NCI-H345 (cell line): ENCODE data around the gene PPP2R5C.

Experiments
- DNase-seq: peaks from one replicate; lab custom pipeline; 2025; lab: John Stamatoyannopoulos, UW

Gene PPP2R5C

DNA sequence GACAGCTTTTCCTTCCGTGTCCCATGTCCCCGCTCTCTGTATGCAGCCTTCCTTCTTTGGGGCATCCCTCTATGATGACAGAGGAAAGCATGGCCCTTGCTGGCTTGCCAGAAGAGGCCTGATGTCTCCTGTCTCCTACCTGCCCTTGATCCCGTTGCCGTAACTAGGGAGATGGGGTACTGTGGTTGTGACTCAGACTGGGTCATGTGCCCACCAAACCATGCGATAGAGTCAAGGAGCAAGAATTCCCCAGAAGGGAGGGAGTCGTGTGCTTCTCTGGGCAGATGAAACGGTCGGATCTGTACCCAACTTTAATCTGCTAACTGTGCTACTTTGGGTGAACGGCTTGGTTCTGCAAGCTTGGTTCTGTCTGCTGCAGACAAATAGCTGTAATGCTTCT lies 103.8 kb downstream of the PPP2R5C start:
- DNase-seq, result no peak

DNA sequence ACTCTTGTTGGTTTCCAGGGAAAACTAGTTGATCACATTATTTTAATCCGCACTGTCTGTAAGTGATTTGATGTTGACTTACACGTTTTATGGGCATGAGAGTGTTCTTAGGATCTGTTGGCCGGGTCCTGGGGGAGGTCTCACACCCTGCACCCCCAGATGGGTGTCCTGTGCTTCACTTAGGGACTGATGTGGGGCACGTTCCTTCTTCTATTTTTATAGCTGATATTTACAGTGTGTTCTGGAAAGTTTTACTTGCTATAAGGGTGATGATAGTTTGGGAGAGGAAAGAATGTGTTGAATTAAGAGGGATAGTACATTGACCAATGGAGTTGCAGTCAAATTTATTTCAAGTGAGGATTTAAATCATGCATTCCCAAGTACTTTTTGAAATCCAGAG lies 106.3 kb downstream of the PPP2R5C start:
- DNase-seq, result no peak

DNA sequence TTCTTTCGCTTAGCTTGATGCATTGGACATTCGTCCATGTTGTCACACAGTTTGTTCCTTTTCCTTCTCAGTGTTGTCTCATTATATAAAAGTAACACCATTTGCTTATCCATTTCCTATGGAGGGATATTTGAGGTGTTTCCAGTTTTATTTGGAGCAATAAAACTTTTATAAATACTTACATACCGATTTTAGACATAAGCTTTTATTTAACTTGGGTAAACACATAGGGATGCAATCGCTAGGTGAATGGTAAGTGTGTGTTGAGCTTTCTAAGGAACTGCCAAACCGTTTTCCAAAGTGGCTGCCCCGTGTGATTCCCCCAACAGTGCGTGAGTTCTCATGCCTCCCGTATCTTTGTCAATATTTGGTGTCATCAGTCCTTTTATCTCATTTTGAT lies 107.7 kb downstream of the PPP2R5C start:
- DNase-seq, result no peak

DNA sequence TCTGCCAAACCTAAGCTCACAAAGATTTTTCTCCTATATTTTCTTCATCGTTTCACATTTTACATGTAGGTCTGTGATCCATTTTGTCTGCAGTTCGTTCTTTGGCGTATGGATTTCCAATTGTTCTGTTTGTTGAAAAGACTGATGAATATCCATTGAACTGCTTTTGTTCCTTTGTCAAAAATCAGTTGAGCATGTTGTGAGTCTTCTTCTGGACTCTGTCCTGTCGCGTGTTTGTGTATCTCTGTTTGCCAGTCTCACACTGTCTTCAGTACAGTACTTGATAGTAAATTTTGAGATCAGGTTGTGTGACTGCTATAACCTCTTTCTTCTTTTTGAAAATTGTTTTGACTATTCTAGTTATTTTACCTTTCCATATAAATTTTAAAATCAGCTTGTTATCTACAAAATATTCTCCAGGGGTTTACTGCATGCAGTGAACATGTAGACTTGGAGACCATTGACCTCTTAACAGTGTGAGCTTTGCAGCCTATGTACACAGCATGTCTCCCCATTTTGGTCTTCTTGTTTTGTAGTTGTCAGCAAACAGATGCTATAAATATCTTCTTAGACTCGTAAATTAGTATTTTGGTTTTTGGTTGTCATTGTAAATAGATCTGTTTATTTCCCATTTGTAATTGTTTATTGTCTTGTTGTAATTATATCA lies 108.9 kb downstream of the PPP2R5C start:
- no peak for DNase-seq

DNA sequence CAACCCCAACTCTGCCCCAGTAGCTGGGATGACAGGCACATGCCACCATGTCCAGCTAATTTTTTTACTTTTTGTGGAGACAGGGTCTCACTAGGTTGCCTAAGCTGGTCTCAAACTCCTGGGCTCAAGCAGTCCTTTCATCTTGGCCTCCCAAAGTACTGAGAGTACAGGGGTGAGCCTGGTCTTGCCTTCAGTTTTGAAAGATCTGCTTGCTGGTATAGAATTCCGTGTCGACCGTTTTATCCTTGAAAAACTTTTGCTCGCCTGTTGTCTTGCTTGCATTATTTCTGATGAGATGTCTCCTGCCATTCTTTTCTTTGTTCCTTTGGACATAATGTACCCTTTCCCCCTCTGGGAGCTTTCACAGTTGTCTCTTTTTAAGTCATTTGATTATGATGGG lies 110.8 kb downstream of the PPP2R5C start:
- no peak for DNase-seq

DNA sequence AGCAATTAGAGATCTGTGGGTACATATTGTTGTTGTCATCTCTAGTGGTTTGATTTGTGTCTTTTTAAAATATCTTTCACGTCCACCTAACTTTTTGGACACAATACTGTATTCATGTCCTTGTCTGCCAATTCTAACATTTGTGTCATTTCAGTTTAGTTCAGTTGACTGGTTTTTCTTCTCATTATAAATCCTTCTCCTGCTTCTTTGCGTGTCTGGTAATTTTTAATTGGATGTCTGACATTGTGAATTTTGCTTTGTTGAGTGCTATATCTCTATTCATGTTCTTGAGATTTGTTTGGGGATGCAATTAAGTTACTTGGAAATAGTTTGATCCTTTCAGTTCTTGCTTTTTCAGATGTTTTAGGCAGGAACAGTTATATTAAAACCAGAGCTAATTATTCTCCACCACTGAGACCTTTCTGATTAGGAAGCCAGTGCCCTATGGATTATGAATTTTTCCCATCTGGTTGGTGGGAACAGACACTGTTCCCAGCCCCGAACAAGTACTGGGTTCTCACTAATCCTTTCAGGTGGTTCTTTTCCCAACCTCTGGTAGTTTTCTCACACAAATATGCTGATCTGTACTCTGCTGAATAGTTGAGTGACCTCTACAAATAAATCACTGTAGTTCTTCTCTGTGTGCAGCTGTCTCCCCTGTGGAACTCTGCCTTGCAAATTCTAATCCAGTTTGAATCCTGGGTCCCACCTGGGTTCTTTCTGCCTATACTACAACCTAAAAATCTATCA lies 111.7 kb downstream of the PPP2R5C start:
- DNase-seq, result no peak

DNA sequence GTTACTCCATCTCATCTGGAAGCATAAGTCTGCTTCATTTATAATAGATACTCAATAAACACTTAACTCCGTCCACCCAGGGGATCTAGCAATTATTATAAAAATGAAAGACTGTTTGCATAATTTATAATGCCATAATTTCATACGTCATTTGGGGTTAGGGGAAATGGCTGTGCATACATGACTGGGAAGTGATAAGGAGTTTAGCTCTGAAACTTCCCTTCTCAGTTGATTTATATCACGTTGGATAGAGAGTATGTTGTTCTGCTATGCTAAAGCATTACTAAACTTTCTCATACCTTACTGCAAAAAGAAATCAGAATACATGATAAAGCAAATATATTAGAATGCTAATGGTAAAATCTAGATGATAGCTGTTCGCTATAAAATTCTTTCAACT lies 112.5 kb downstream of the PPP2R5C start:
- DNase-seq, result no peak

DNA sequence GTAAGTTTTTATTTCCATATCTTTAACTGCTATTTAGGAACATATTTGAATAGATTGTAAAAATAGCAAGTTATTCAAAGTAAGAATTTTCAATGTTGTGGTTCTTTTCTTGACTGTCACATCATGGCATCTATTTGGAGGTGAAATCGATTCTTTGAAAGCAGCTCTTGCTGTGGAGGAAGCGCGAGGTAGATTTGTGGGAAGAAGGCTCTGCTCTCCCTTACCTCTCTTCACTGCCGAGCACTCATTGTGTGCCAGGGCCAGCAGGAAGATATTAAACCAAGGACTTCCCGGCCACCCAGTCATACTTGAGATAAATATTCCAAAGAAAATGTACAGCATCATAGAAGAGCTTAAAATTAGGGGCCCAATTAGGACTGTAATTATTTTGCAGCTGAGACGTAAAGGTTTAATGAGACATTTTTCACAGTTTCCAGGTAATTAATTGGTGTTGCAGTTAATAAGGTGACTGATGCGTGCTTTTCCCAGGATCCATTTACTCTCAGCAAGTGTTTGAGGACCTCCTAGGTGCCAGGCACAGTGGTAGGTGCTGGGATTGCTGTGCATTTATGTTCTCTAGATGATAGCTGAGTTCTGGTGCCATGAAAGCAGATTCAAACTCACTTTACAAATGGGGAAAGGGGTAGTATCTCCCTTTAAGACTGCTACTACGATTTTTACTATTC lies 113.7 kb downstream of the PPP2R5C start:
- no peak for DNase-seq

DNA sequence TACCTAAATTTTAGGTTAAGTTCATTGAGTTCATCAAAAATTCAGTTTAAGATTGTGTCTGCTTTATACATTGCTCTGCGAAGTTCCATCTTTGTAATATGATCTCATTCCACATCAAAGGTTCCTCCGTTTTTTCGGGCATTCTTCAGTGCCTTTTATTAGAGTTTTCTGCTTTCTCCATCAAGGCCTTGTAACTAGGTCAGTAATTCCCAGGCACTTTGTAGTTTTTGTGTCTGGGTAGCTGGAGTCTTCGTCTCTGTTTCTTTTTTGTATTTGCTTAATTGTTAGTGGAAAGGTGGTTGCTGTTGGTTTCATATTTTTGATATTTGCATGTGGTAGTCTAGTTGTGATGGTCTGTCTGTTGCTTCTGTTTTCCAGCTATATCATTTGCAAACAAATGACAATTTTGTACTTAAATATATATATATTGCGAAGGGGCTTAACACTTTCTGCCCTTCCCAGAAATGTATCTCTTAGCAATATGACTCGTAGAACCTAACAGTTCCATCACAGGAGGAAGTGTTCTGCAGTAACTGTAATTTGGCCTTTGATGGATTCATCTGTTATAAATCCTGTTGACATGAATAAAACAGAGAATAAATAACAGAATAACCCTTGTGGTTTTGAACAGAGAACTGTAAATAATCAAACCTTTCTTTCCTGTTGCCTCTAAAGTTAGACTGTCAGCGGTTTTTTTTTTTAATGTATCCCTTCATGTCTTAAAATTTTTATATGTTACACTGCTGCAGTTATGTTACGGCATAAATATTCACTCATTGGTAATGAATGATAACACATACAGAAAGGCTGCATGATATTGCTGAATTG lies 114.4 kb downstream of the PPP2R5C start:
- DNase-seq, result no peak

DNA sequence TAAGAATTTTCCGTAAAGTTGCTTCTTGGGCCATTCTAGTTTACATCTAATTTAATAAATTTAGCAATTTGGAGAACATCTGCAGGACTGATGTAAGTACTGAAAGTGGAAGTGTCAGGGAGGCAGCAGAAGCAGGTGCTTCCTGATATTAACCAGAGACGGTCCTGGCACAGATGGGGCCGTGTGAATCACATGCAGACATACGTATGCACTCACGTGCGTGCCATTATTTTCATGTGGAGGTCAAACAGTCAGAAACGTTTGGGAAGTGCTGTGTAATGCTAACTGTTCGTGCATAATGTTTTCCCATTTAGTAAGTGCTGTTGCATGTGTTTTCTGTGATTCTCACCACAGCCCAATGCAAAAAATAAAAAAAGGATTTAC lies 115.0 kb downstream of the PPP2R5C start:
- DNase-seq, result no peak

DNA sequence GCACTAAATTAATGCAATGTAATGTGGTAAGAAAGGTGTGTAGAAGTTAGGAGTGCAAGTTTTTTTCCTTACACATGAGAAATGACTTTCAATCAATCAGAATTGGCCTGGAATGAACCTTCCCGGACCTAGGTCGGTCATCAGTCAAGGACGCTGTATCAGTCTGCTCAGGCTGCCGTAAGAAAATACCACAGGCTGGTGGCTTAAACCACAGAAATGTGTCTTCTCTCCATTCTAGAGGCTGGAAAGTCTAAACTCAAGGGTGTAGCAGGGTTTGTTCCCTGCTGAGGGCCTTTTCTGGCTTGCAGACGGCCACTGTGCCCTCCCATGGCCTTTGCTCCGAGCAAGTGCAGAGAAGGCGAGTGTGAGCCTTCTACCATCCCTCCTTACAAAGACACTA lies 116.3 kb downstream of the PPP2R5C start:
- no peak for DNase-seq

DNA sequence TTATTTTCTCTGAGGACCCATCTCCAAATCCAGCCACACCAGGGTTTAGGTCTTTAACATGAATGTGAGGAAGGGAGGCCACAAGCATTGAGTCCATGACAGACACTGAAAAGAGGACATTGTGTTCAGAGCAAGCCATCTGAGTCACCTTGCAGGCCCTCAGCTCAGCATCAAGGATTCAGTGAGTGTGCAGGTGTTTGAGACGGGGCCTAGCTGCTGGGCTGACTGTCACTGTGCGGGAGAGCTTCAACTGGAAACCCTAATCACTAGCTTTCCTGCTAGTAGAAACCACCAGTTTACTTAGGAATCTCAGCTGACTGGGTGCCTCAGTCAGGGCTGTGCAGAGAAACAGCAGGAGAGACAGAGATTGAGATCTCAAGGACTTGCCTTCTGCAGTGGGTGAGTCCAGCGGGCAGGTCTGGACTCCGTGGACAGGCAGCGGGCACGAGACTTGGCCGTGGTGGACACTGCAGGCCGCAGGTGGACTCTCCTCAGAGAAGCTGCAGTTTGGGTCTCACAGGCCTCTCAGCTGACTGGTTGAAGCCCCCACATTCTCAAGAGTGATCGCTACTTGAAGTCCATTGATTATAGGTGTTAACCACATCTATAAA lies 116.8 kb downstream of the PPP2R5C start:
- DNase-seq, result no peak

DNA sequence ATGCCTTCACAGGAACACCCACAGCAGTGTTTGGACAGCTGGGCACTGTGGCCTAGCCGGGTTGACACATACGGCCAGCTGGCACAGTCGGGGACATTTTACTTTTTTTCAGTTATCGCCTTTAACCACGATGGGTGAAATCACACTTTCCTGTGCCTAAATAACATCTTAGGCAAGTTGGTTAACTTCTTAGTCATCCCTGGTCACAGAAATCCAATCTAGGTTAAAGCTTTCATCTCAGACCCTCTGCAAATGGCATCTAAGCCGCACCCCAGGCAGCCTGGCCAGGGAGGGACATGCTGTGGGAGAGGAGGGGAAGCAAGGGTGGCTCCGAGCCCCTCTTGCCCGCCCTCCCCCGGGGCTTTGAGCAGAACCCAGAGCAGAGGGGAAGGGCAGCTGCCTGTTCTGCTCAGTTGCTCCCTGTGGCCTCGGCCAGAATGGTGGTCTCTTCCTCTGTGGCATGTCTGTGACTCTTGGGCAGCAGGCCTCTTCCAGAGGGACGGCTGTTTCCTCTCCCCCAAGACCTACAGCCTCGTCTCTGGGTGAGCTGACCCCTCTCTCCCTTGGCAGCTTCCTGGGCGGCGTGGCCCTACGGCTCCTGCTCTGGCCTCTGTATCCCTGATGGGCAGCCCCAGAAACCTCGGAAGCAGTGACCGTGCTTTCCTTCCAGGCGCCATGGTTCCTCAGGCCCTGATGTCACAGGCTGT lies 117.5 kb downstream of the PPP2R5C start:
- DNase-seq, result no peak

DNA sequence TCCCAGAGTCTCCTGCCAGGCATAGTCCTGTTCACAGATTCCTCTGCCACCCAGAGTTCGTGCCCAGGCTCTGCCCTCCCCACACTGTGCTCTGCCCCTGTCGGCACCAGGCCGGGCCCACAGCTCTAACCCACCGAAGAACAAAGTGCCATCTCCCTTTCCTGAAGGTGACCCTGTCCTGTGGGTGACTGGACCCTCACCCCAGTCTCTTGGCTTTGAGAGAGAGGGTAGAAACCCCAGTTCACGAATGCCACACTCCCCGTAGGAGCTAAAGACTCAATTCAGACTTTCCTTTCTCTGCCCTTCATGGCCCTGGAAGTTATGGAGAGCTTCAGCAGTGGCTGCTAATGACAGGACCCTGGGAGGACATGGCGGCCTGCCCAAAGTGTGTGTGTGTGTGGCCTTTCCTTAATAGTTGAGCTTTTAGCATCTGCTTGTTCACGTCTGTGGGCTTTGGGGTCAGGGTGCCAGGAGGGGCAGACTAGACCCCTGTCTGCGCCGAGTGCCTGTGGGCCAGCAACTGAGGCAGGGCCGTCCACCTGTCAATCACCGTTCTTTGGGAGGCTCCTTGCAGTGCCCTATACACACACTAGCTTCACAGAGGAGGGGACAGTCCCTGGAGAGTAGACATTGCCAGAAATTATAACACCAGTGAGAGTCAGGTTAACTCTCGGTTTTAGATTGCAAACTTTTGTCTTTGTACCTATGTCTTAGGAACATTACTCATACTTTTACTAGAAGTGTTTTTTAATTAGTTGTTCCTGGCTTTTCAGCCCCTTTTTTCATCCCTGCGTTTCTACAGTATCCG lies 118.2 kb downstream of the PPP2R5C start:
- no peak for DNase-seq

DNA sequence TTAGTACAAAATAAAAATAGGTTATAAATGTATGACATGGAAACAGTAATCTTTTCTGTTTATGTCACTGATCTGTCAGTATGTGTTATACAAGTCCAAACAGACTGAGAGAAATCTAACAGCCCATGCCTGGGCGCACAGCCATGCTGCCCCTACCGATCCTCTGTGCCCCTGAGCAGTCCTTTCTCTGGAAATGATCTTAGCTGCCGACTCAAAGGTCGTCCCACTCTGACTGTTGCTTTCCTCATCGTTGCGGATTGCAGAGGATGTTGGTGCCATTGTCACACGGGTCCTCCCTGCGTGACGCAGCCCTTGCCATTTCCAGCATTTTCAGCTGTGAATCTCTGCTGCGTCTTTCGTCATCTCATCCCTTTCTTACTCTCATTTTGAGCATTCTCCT lies 119.9 kb downstream of the PPP2R5C start:
- no peak for DNase-seq

DNA sequence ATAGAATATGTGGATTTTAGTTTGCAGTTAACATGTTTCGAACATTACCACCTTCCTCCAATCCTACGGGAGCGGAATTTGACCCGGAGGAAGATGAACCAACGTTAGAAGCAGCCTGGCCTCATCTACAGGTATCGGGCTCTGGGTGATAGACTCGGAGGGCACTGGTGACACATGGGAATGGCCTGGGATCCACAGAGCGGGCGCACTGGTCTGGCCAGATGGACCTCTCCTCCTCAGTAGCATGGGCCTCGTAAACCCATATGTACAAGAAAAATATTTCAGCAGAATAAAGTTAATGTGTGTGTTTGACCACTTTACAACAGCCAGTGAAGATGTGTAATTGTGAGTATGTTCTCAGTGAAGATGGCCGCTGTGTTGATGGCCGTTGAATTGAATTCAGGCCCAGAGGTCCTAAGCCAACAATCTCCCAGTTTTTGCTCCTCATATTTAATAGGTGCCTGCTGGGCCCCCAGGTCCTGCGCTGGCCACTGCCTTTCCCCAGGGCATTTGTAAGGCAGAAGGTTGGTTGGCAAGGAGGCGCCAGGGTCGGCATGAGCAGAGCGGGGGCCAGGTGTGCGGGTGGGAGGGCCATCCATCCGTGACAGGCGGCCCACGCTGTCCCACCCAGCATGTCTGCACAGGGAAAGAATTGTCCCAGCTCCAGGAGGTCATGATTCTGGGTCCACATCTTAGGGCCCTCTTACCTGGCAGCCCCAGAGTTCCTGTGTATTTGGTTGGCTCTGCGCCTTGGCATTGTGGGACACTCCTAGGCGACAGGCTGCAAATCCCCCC lies 120.8 kb downstream of the PPP2R5C start:
- no peak for DNase-seq

DNA sequence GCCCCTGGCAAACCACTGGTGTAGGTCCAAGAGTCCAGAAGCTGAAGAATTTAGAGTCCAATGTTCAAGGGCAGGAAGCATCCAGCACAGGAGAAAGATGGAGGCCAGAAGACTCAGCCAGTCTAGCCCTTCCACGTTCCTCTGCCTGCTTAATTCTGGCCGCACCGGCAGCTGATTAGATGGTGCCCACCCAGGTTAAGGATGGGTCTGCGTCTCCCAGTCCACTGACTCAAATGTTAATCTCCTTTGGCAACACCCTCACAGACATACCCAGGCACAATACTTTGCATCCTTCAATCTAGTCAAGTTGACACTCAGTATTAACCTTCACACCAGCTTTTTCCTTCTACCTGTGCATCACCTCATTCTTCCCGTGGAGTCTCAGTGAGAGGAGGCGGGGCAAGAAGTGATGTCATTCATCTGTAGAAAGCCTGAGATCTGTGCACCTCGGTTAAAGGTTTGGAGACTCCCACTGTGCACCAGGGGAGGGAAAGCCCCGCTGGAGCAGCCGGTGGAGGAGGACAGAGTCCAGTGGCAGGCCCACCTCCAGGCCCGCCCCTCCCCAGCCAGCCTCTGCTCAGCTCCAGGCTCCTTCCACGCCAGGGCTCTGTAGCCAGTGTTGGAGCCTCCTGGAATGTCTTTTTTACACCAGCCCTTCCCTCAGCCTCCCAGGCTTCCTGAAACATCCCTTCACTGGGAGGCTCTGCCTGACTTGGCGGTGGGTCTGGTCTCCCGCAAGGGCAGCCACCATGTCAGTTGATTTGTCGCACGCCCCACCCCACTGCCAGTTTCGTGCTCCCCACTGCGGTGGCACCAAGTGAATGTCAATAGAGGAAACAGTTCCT lies 122.8 kb downstream of the PPP2R5C start:
- DNase-seq, result no peak

DNA sequence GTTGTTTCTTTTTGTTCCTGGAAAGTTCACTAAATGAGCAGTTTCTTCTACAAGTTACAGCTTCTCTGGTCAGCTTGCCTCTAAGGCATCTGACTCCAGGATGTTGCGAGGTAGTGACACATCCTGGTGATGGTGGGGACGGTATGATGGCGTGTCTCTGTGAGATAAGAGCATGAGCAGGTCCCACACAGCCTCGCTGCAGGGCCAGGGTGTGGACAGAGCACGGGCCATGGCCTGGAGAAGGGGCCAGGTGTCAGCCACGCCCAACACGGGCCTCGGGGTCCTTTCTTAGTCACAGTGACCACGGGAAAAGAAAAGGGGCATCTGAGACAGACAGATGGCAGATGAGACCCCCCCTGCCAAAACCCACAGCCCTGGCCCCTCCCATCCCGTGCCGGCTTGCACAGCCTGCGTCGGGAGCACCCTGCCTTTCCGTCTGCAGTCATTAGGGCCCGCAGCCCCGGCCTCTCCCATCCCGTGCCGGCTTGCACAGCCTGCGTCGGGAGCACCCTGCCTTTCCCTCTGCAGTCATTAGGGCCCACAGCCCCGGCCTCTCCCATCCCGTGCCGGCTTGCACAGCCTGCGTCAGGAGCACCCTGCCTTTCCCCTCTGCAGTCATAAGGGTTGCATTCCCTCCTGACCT lies 123.5 kb downstream of the PPP2R5C start:
- DNase-seq, result no peak
